ENCODE results near the gene RNU6-9. TPM values are rescaled to one million over a fixed set of nuclear protein-coding genes. Genes with fewer than 3 reads are reported as not detected.

Gene RNU6-9
- total and polyA plus RNA-seq, 2 of the 13 experiments (the other 11 are each of a cell fraction or from before 2014, with no cell fraction given): under 0.01 TPM; not detected in 1

DNA sequence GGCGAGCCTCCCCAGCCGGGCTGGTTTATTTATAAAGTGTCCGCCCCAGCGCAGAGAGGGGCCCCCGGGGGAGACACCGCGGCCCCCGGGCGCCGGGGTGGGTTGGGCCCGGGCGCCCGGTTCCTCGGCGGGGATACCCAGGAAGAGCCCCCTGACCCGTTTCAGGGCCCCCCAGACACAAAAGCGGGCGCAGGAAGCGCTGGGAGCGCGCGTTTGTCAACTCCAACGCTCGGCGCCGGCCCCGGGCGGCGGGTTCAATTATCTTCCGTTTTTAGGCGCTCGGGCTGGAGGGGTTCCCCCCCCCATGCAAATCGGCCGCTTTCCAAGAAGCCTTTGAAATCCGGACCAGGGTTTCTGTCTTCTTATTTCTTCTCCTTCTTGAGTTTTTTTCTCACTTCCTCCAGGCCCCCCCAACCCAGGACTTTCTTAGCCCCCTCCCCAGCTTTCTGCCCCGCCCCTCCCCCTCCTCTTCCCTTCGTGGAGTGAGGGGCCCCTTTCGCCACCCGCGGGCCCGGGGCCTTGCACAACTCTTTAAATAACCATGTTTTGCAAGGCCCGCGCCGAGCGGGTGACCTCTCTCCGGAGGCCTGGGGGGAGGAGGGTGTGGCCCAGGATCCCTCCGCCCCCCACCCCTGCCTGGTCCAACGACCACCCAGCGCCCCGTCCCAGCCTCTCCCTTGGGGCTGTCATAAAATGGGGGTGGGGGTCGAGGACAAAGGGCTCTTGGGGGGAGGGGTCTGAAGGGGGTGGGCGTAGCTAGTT lies 33.5 kb downstream of the RNU6-9 start (continued):
- TF ChIP-seq, protein P1, sequence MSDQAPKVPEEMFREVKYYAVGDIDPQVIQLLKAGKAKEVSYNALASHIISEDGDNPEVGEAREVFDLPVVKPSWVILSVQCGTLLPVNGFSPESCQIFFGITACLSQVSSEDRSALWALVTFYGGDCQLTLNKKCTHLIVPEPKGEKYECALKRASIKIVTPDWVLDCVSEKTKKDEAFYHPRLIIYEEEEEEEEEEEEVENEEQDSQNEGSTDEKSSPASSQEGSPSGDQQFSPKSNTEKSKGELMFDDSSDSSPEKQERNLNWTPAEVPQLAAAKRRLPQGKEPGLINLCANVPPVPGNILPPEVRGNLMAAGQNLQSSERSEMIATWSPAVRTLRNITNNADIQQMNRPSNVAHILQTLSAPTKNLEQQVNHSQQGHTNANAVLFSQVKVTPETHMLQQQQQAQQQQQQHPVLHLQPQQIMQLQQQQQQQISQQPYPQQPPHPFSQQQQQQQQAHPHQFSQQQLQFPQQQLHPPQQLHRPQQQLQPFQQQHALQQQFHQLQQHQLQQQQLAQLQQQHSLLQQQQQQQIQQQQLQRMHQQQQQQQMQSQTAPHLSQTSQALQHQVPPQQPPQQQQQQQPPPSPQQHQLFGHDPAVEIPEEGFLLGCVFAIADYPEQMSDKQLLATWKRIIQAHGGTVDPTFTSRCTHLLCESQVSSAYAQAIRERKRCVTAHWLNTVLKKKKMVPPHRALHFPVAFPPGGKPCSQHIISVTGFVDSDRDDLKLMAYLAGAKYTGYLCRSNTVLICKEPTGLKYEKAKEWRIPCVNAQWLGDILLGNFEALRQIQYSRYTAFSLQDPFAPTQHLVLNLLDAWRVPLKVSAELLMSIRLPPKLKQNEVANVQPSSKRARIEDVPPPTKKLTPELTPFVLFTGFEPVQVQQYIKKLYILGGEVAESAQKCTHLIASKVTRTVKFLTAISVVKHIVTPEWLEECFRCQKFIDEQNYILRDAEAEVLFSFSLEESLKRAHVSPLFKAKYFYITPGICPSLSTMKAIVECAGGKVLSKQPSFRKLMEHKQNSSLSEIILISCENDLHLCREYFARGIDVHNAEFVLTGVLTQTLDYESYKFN (CRISPR knock-in tag; conservative IDR thresholded peaks at IDR 0.05): peak; percentile 82
- no peak for TF ChIP-seq SMC3 (IDR thresholded peaks at IDR 0.05; ENCODE audit: low read length)
- 0 out of 2 replicates have a peak, but pooled peaks have one; percentile 20 for TF ChIP-seq ARNTL (CRISPR knock-in tag; IDR thresholded peaks at IDR 0.05)
- TF ChIP-seq ZNF468 (CRISPR knock-in tag; IDR thresholded peaks at IDR 0.05): no peak
- TF ChIP-seq, protein P2, sequence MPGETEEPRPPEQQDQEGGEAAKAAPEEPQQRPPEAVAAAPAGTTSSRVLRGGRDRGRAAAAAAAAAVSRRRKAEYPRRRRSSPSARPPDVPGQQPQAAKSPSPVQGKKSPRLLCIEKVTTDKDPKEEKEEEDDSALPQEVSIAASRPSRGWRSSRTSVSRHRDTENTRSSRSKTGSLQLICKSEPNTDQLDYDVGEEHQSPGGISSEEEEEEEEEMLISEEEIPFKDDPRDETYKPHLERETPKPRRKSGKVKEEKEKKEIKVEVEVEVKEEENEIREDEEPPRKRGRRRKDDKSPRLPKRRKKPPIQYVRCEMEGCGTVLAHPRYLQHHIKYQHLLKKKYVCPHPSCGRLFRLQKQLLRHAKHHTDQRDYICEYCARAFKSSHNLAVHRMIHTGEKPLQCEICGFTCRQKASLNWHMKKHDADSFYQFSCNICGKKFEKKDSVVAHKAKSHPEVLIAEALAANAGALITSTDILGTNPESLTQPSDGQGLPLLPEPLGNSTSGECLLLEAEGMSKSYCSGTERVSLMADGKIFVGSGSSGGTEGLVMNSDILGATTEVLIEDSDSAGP (CRISPR knock-in tag; IDR thresholded peaks at IDR 0.05; ENCODE audit: borderline replicate concordance): peak; percentile 29
- TF ChIP-seq SOX6 (IDR thresholded peaks at IDR 0.05): no peak
- TF ChIP-seq SOX6 (CRISPR knock-in tag; IDR thresholded peaks at IDR 0.05): peak; percentile 34; the same call in 1 of the 2 replicates
- peak; percentile 93 for TF ChIP-seq CEBPB (IDR thresholded peaks at IDR 0.05; ENCODE audit: borderline replicate concordance, low read depth, low read length)
- TF ChIP-seq ZEB1 (IDR thresholded peaks at IDR 0.05; ENCODE audit: insufficient replicate concordance, low read depth): peak; percentile 26
- TF ChIP-seq PAWR (CRISPR knock-in tag; IDR thresholded peaks at IDR 0.05; ENCODE audit: borderline replicate concordance): no peak
- TF ChIP-seq, protein P3, sequence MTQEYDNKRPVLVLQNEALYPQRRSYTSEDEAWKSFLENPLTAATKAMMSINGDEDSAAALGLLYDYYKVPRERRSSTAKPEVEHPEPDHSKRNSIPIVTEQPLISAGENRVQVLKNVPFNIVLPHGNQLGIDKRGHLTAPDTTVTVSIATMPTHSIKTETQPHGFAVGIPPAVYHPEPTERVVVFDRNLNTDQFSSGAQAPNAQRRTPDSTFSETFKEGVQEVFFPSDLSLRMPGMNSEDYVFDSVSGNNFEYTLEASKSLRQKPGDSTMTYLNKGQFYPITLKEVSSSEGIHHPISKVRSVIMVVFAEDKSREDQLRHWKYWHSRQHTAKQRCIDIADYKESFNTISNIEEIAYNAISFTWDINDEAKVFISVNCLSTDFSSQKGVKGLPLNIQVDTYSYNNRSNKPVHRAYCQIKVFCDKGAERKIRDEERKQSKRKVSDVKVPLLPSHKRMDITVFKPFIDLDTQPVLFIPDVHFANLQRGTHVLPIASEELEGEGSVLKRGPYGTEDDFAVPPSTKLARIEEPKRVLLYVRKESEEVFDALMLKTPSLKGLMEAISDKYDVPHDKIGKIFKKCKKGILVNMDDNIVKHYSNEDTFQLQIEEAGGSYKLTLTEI (CRISPR knock-in tag; conservative IDR thresholded peaks at IDR 0.05): no peak
- no peak for TF ChIP-seq TBP (CRISPR knock-in tag; IDR thresholded peaks at IDR 0.05)
- TF ChIP-seq, protein P4, sequence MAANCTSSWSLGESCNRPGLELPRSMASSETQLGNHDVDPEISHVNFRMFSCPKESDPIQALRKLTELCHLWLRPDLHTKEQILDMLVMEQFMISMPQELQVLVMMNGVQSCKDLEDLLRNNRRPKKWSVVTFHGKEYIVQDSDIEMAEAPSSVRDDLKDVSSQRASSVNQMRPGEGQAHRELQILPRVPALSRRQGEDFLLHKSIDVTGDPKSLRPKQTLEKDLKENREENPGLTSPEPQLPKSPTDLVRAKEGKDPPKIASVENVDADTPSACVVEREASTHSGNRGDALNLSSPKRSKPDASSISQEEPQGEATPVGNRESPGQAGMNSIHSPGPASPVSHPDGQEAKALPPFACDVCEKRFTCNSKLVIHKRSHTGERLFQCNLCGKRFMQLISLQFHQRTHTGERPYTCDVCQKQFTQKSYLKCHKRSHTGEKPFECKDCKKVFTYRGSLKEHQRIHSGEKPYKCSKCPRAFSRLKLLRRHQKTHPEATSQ (CRISPR knock-in tag; IDR thresholded peaks at IDR 0.05; ENCODE audit: borderline replicate concordance): no peak
- TF ChIP-seq MED13 (CRISPR knock-in tag; IDR thresholded peaks at IDR 0.05): peak; percentile 71; the same call in 1 of the 2 replicates
- peak; percentile 69 for TF ChIP-seq NR2F6 (IDR thresholded peaks at IDR 0.05)
- peak; percentile 65 for TF ChIP-seq NR2F6 (CRISPR knock-in tag; IDR thresholded peaks at IDR 0.05)
- no peak for TF ChIP-seq HNRNPL (IDR thresholded peaks at IDR 0.05; ENCODE audit: low read depth, low read length)
- TF ChIP-seq ZNF383 (CRISPR knock-in tag; IDR thresholded peaks at IDR 0.05; ENCODE audit: borderline replicate concordance): no peak
- TF ChIP-seq ZSCAN29 (CRISPR knock-in tag; conservative IDR thresholded peaks at IDR 0.05): no peak
- TF ChIP-seq SMARCE1 (IDR thresholded peaks at IDR 0.05; ENCODE audit: borderline replicate concordance): no peak
- no peak for TF ChIP-seq BRCA1 (CRISPR knock-in tag; IDR thresholded peaks at IDR 0.05)
- TF ChIP-seq ZNF33A (CRISPR knock-in tag; IDR thresholded peaks at IDR 0.05; ENCODE audit: borderline replicate concordance): no peak
- TF ChIP-seq KDM6A (CRISPR knock-in tag; IDR thresholded peaks at IDR 0.05; ENCODE audit: low read depth): peak; percentile 47; the same call in 1 of the 2 replicates

Data from HepG2 (cell line).